ENCODE results near the gene TNFRSF1A.

Gene TNFRSF1A

DNA sequence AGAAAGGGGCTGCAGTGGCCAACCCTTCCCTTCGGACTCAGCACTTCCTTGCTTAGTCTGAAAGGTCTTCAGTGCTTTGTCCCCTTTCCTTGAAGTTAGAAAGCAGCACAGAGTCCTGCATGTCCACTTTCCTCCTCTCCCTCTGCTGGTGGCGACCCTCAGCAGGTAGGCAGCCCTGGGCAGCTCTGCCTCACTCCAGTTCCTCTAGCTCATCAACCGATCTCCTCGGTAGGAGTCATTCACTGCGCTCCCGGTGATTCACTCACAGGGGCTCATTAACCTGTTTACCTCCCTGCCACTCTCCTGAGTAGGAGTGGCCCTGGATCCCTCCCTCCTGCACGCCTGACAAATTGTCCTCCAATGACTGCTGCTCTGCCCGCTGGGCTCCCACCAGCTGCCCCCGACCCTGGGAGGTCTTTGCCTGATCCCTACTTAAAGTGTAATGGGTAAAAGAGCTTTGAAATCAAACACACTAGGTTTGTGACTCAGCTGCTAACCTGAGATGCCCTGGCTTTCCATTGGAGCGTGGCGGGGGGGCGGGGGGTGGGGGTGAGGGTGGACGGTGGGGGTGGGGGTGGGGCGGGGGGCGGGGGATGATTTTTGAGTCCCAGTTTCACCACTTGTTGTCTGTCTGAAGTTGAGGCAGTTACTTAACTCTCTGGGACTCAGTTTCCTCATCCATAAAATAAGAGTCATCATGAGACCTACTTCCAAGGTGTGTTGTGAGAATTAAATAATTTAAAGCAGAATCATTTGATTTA is 29.3 kb upstream of the TNFRSF1A start:
- peak; percentile 72 to 81 for DNase-seq
- no CpG with 5 or more reads among the region's 15 CpGs for WGBS (ENCODE audit: extremely low coverage, insufficient coverage, insufficient read length)
- H3K27ac ChIP-seq (ENCODE audit: low read depth, low read length): peak overlapping the region; percentile 9

DNA sequence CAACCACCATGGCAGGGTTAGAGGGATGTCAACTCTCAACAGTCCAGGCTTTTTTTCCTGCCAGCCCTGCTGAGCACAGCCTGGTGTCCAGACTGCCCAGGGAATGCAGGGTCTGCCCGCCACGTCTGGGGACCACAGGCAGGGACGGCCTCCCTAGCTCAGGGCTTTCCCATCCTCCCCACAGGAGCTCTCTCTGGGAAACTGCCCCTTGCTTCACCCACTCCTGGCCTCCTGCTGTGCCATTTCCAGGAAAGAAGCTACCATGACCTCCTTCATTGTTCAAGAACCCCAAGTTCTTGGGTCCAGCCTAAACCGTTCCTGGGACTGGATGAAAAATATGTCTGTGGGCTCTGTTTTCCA is 28.7 kb upstream of the TNFRSF1A start:
- WGBS (ENCODE audit: extremely low coverage, insufficient coverage, insufficient read length): no CpG with 5 or more reads among the region's 4 CpGs
- peak overlapping the region; percentile 43 for H2BK5ac ChIP-seq (ENCODE audit: low read depth, low read length, poor library complexity)
- H4K8ac ChIP-seq (ENCODE audit: low read depth, low read length): peak overlapping the region; percentile 11
- H2BK120ac ChIP-seq (ENCODE audit: insufficient read depth, low read length, poor library complexity): no peak overlapping the region
- no peak for DNase-seq
- no peak overlapping the region for H3K9ac ChIP-seq (ENCODE audit: low read length)
- H3K36me3 ChIP-seq (ENCODE audit: control insufficient read depth in 1 of 2, insufficient read depth in 2 of 2, low read length in 2 of 2): no peaks in the 10 kb centered on the region
- H3K14ac ChIP-seq (ENCODE audit: low read length): peak overlapping the region; percentile 29
- H3K27ac ChIP-seq (ENCODE audit: low read depth, low read length): no peak overlapping the region
- peaks cover 1% of the 10 kb centered on the region for H3K9me3 ChIP-seq (ENCODE audit: insufficient read depth, low read depth, low read length)
- peaks cover 37 to 40% of the 10 kb centered on the region in 2 experiments for H3K4me1 ChIP-seq (ENCODE audit: control insufficient read depth in 1 of 2, insufficient read depth in 2 of 2, low read length in 2 of 2)
- H3K23ac ChIP-seq (ENCODE audit: low read length): no peak overlapping the region
- peaks cover 3% of the 10 kb centered on the region for H3K79me2 ChIP-seq (ENCODE audit: control insufficient read depth, insufficient read depth, low read length, poor library complexity)
- H3K4me2 ChIP-seq (ENCODE audit: low read length): peak overlapping the region; percentile 50
- peak overlapping the region; percentile 14 for H3K4ac ChIP-seq (ENCODE audit: low read depth, low read length)
- no peak overlapping the region for H3K4me3 ChIP-seq (ENCODE audit: low read depth, low read length)
- H4K12ac ChIP-seq (ENCODE audit: low read depth, low read length): no peak overlapping the region
- peak overlapping the region; percentile 11 for H2AK5ac ChIP-seq (ENCODE audit: low read length)
- peak overlapping the region; percentile 72 for H2BK12ac ChIP-seq (ENCODE audit: low read length)
- H3K27me3 ChIP-seq (ENCODE audit: insufficient read depth, low read length): no peaks in the 10 kb centered on the region
- peaks cover 21% of the 10 kb centered on the region for H3K79me1 ChIP-seq (ENCODE audit: low read length)
- H4K91ac ChIP-seq (ENCODE audit: low read depth, low read length): peak overlapping the region; percentile 37
- no peak overlapping the region for H2AFZ ChIP-seq (ENCODE audit: insufficient read depth, low read length, poor library complexity)
- peak overlapping the region; percentile 42 for H3K18ac ChIP-seq (ENCODE audit: low read length)

More for the DNA sequence above, 29.3 kb upstream of the TNFRSF1A start:
- Histone ChIP-seq H3K4me2 (ENCODE audit: low read length) (peak overlapping the region; percentile 50), H2BK120ac (ENCODE audit: insufficient read depth, low read length, poor library complexity) (no peak overlapping the region), H2BK5ac (ENCODE audit: low read depth, low read length, poor library complexity) (peak overlapping the region; percentile 43), H3K27me3 (ENCODE audit: insufficient read depth, low read length) (no peaks in the 10 kb centered on the region), H2AK5ac (ENCODE audit: low read length) (peak overlapping the region; percentile 11), H4K8ac (ENCODE audit: low read depth, low read length) (peak overlapping the region; percentile 11), H3K18ac (ENCODE audit: low read length) (peak overlapping the region; percentile 42), H4K12ac (ENCODE audit: low read depth, low read length) (no peak overlapping the region), H4K91ac (ENCODE audit: low read depth, low read length) (peak overlapping the region; percentile 37), H3K23ac (ENCODE audit: low read length) (no peak overlapping the region), H3K9ac (ENCODE audit: low read length) (no peak overlapping the region), H3K4ac (ENCODE audit: low read depth, low read length) (no peak overlapping the region), H3K79me2 (ENCODE audit: control insufficient read depth, insufficient read depth, low read length, poor library complexity) (peaks cover 3% of the 10 kb centered on the region), H2AFZ (ENCODE audit: insufficient read depth, low read length, poor library complexity) (no peak overlapping the region), H3K9me3 (ENCODE audit: insufficient read depth, low read depth, low read length) (peaks cover 1% of the 10 kb centered on the region), H2BK12ac (ENCODE audit: low read length) (peak overlapping the region; percentile 67), H3K4me3 (ENCODE audit: low read depth, low read length) (no peak overlapping the region), H3K14ac (ENCODE audit: low read length) (peak overlapping the region; percentile 29), H3K4me1 (ENCODE audit: control insufficient read depth in 1 of 2, insufficient read depth in 2 of 2, low read length in 2 of 2) (peaks cover 43 to 46% of the 10 kb centered on the region in 2 experiments), H3K79me1 (ENCODE audit: low read length) (peaks cover 23% of the 10 kb centered on the region), H3K36me3 (ENCODE audit: control insufficient read depth in 1 of 2, insufficient read depth in 2 of 2, low read length in 2 of 2) (no peaks in the 10 kb centered on the region)

GRCh38 chr12:6369916-6370575 is 28.2 kb upstream of the TNFRSF1A start:
- peak overlapping the region; percentile 14 for H3K4ac ChIP-seq (ENCODE audit: low read depth, low read length)
- no CpG with 5 or more reads among the region's 9 CpGs for WGBS (ENCODE audit: extremely low coverage, insufficient coverage, insufficient read length)
- no peak overlapping the region for H3K14ac ChIP-seq (ENCODE audit: low read length)
- peak overlapping the region; percentile 37 for H4K91ac ChIP-seq (ENCODE audit: low read depth, low read length)
- no peak overlapping the region for H2BK12ac ChIP-seq (ENCODE audit: low read length)
- H3K79me1 ChIP-seq (ENCODE audit: low read length): peaks cover 20% of the 10 kb centered on the region
- H4K12ac ChIP-seq (ENCODE audit: low read depth, low read length): no peak overlapping the region
- no peaks in the 10 kb centered on the region for H3K27me3 ChIP-seq (ENCODE audit: insufficient read depth, low read length)
- peak overlapping the region; percentile 42 for H3K18ac ChIP-seq (ENCODE audit: low read length)
- no peak overlapping the region for H4K8ac ChIP-seq (ENCODE audit: low read depth, low read length)
- no peak overlapping the region for H3K23ac ChIP-seq (ENCODE audit: low read length)
- H3K36me3 ChIP-seq (ENCODE audit: control insufficient read depth in 1 of 2, insufficient read depth in 2 of 2, low read length in 2 of 2): no peaks in the 10 kb centered on the region
- no peak overlapping the region for H2AFZ ChIP-seq (ENCODE audit: insufficient read depth, low read length, poor library complexity)
- no peak overlapping the region for H3K4me3 ChIP-seq (ENCODE audit: low read depth, low read length)
- no peak overlapping the region for H2BK5ac ChIP-seq (ENCODE audit: low read depth, low read length, poor library complexity)
- H2AK5ac ChIP-seq (ENCODE audit: low read length): peak overlapping the region; percentile 11
- H3K4me2 ChIP-seq (ENCODE audit: low read length): no peak overlapping the region
- peaks cover 1% of the 10 kb centered on the region for H3K9me3 ChIP-seq (ENCODE audit: insufficient read depth, low read depth, low read length)
- H3K4me1 ChIP-seq (ENCODE audit: control insufficient read depth in 1 of 2, insufficient read depth in 2 of 2, low read length in 2 of 2): peaks cover 32 to 35% of the 10 kb centered on the region in 2 experiments
- H3K9ac ChIP-seq (ENCODE audit: low read length): no peak overlapping the region
- no peak for DNase-seq
- no peak overlapping the region for H2BK120ac ChIP-seq (ENCODE audit: insufficient read depth, low read length, poor library complexity)
- H3K27ac ChIP-seq (ENCODE audit: low read depth, low read length): no peak overlapping the region
- H3K79me2 ChIP-seq (ENCODE audit: control insufficient read depth, insufficient read depth, low read length, poor library complexity): peaks cover 3% of the 10 kb centered on the region

DNA sequence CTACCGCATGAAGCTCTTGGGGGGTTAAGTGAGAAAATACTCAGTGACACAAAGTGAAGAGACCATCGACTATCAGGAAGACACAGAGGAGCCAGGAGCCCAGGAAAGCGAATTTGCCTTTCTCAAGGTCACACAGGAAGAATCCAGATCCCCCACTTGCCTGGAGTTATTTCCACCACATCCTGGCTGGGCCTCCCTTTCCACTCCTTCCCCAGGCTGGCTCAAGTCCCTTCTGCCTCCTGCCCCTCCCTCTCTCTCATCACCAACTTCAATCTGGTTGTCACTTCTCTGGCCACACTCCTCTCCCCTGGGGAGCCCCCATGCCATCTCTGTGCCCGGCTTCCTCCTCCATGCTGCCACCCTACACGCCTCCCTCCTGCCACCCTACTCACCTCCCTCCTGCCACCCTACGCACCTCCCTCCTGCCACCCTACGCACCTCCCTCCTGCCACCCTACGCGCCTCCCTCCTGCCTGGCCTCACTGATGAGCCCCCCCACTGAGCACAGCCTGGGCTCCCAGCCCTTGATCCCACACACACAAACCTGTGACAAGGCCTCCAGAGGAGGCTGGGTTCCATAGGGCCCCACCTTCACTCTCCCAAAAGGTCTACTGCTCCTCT is 27.1 kb upstream of the TNFRSF1A start:
- Histone ChIP-seq H3K4me1 (ENCODE audit: control insufficient read depth in 1 of 2, insufficient read depth in 2 of 2, low read length in 2 of 2) (peaks cover 21 to 25% of the 10 kb centered on the region in 2 experiments), H3K9me3 (ENCODE audit: insufficient read depth, low read depth, low read length) (peaks cover 1% of the 10 kb centered on the region), H3K4ac (ENCODE audit: low read depth, low read length) (peak overlapping the region; percentile 37), H4K12ac (ENCODE audit: low read depth, low read length) (no peak overlapping the region), H2BK12ac (ENCODE audit: low read length) (peak overlapping the region; percentile 85), H3K14ac (ENCODE audit: low read length) (peak overlapping the region; percentile 65), H2AK5ac (ENCODE audit: low read length) (peak overlapping the region; percentile 96), H4K8ac (ENCODE audit: low read depth, low read length) (peak overlapping the region; percentile 43), H3K27ac (ENCODE audit: low read depth, low read length) (no peak overlapping the region), H2BK5ac (ENCODE audit: low read depth, low read length, poor library complexity) (no peak overlapping the region), H3K4me3 (ENCODE audit: low read depth, low read length) (no peak overlapping the region), H3K4me2 (ENCODE audit: low read length) (no peak overlapping the region), H3K36me3 (ENCODE audit: control insufficient read depth in 1 of 2, insufficient read depth in 2 of 2, low read length in 2 of 2) (no peaks in the 10 kb centered on the region), H2BK120ac (ENCODE audit: insufficient read depth, low read length, poor library complexity) (peak overlapping the region; percentile 41), H3K23ac (ENCODE audit: low read length) (no peak overlapping the region), H3K9ac (ENCODE audit: low read length) (no peak overlapping the region), H4K91ac (ENCODE audit: low read depth, low read length) (peak overlapping the region; percentile 61), H3K18ac (ENCODE audit: low read length) (peak overlapping the region; percentile 79), H3K27me3 (ENCODE audit: insufficient read depth, low read length) (no peaks in the 10 kb centered on the region), H2AFZ (ENCODE audit: insufficient read depth, low read length, poor library complexity) (no peak overlapping the region), H3K79me2 (ENCODE audit: control insufficient read depth, insufficient read depth, low read length, poor library complexity) (peaks cover 3% of the 10 kb centered on the region), H3K79me1 (ENCODE audit: low read length) (peaks cover 10% of the 10 kb centered on the region)
- no CpG with 5 or more reads among the region's 9 CpGs for WGBS (ENCODE audit: extremely low coverage, insufficient coverage, insufficient read length)
- DNase-seq: no peak
